HUDEP-2 (cell line): Measurements from ENCODE around the gene XK.

Experiments
- DNase-seq, 76 experiments: peaks; one replicate each; lab custom pipeline; 2025; ENCODE audit not compliant: unreplicated experiment in 76 of 76; lab: John Stamatoyannopoulos, UW

Gene XK

DNA sequence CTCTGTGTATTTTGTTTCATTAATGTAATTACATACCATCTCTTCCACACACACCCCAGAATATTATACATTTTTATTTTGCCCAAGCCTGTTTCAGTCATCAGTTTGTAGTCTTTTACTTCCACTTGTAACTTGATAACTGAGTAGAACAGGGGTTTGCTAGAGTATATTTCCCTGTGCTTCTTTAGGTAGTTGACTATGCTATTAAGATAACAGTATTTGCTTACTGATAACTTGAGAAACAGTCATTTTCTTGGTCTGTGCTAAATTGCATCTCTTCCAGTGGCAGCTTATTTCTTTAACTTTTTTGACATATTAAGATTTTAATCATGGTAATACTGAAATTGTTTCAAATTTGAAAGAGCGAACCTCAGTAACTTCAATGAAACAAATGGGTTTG, 7.0 kb upstream of the XK start:
- peak in 1 of 76 experiments; percentile 1 for DNase-seq

DNA sequence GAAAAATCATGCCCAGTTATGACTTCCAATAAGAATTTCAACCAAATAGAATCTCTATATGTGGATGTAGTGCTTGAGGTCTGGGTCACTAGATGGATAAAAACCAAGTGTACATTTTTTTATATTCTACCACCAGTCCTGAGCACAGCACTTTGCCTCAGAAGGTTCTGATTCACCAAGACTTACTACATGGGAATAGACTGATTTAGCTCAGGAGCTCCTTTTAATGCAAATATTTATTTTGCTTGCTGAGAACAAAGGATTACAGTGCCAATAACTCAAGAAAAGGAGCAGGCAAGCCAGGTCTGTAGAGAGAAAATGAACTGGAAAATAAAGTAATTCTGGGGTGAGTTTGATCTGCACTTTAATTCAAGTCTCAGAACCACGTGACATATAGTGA, 6.4 kb upstream of the XK start:
- peak in 1 of 76 experiments; percentile 12 for DNase-seq

DNA sequence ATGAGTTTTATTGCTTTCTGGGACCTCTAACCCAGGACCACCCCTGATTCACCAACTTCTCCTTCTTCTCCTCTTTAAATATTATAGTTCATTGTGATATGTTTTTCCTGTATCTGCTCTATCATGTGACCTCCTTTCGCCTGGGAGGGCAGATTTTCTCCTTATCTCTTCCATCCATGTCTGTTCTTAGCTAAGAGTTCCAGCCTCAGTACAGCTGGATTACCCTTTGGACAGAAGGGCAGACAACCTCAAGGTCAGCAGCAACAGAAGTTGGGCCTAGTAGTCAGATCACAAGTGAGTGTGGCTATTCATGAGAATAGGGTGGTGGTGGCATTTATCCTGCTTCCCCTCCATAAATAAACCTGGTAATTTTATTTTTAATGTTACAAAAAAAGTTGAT, 5.7 kb upstream of the XK start:
- DNase-seq: peak in 68 of 76 experiments; percentile 1 to 79 (median 34)

DNA sequence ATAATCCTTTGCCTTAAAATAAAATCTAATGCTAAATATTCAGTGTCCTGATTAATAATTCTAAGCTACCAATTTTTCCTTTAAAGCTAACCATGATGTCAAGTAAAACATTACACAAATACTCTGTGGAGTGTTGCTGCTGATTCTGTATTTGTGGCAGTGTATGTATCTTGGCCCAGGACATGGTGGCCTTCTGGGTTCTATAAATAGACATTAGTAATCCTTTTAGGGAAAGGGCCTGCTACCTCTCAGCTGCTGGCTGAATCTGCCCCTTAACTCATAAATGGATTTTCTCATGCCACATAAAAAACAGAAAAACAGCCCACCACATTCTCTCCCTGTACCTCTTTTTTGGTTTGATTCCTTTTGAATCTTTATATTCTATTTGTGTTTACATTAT, 1.2 kb upstream of the XK start:
- DNase-seq: peak in 1 of 76 experiments; percentile 0

DNA sequence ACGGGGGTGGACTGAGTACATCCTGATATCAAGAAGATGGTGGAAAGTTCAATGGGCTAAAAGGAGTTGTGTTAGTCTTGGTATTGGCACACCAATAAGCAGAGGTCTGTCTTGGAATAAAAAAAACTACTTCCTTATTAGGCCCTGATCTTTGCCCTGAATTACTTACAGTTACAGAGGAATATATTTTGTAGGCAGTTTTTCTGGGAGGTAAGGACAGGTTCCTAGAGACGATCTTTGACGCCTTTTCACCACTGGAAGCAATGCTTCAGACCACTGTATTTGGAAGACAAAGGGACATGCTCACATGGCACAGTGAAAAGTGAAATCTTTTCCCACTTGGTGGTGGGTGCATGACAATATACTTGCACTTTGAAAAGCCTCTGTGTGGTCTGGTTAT, 618 bp upstream of the XK start:
- peak in 7 of 76 experiments; percentile 2 to 42 (median 9) for DNase-seq

DNA sequence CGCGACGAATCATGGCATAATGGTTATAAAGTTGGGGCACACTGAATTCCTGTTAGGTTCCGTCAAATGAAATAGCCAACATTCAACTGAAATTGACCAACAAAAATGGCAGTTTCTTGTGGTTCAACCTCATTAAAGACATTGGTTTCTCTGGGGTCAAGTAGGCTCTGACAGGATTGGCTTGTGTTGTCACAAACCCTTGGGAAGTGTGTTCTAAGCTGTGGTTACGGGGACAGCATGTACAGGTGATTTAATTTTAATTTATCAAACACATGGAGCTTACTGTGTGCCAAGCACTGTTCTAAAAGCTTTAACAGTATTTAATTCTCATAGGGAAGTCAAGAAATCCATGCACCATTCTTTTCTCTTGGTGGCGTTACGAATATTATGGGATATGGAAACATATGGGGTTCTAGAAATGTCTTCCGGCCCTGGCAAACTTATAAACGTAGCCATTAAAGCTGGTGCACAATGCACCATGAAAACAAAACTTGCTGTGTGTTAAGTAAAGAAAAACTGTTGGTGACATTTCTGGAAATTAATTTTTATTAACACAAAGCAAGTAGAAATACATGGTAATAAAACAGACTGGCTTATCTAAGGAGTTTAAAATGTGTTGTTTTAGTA, 891 bp downstream of the XK start:
- DNase-seq: peak in 22 of 76 experiments; percentile 0 to 54 (median 16)

DNA sequence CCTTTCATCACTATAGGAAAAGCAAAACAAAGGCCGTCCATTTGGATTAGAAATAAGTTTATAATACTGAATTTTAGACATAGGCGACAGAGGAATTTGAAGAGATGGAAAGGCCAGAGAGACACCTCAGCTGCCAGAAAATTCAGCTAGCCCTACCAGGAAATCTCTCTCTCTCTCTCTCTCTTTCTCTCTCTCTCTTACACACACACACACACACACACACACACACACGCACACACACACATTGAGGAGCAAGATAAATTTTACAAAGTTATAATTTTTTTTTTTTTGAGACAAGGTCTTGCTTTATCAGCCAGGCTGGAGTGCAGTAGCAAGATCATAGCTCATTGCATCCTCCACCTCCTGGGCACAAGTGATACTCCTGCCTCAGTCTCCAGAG, 1.4 kb downstream of the XK start:
- peak in 16 of 76 experiments; percentile 0 to 53 (median 15) for DNase-seq

DNA sequence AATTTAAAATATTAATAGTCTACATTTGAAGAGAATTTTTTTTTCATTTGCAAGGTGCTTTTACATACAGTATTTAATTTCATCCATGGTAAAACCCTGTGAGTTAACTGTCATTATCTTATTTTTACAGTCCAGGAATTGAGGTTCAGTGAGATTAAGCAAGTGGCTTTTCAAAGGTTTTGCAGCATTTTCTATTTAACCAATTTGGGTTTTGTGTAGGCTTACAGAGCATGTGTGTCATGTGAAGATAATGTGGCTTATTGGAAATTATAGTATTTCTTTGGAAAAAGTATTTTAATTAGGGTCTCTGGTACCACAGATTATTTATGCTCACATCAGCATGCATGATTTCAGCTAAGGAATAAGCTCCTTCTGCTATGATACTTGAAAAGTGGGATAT, 4.5 kb downstream of the XK start:
- DNase-seq: peak in 6 of 76 experiments; percentile 9 to 49 (median 12)

DNA sequence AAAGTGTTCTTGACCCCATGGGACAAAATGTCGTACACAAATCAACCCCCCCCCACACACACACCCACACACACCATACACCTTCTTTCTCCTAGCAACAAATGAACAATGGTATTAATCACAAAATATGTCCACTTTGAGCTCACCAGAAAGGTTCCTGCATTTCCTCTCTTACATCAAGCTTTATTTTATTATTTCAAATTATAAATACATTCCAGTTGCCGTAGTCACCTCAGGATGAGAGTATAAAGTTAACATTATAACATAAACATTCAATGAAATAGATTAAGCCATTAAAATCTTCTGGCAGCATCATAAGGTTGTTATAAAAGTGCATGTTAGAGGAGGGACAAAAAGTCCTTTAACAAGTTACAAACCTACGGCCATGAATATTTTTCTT, 7.3 kb downstream of the XK start:
- DNase-seq: no peak

DNA sequence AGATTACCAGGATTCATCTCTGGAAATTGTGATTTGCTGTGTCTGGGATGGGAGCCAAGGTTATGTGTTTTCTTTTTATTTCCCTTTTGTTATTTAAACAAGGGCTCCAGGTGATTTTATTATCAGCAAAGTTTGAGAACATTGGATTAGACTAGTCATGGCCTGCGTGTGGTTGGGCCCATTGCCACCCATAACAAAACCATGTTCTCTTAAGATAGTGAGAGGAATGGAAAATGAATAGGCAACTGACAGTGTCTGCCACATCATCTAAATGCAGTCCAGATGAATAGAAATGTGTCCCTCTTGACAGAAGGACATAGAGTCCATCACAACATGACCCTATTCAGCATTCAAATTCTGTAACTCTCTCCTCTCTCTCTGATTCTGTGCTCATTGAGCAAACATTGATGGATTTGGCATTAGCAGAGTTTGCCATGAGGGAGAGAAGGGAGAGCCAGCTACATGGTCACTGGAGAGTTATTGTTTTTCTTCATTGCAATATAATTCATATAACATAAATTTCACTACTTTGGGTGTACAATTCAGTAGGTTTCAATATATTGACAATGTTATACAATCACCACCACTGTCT, 11.7 kb downstream of the XK start:
- peak in 15 of 76 experiments; percentile 0 to 31 (median 5) for DNase-seq

DNA sequence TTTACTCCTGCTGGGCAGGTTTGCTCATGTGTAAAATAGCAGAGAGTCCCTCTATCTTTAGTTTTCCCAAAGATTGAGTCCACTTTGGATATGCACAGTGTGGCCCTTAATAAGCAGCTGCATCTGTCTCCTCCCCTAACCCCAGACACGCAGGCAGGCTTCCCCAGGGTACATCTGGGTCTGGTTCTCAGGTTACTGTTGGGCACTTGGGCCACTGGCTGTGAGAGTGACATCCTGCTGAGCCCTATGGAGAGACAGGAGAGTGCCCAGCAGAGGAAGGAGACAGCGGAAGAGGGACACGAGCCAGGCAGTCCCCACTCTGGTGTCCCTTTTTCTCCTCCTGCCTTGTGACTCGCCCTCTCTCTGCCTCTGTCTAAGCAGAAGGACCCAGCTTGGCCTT, 16.0 kb downstream of the XK start:
- no peak for DNase-seq

DNA sequence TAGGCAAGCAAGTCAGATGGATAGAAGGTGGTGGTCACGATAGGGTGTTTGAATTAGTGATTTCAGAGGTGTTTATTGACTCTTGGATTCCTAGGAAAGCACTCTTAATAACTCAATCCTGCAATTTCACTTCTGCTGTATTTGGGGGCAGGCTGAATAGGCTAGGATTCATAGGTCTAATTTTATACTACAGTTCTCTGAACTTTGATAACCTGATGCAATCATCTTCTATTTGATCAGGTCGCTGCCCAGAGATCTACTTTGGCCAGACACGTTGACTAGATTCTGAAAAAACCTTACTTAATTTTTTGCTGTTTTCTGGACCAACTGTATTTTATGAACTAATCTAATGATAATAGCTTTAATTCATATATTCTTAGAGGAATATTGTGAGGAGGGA, 26.4 kb downstream of the XK start:
- DNase-seq: no peak

DNA sequence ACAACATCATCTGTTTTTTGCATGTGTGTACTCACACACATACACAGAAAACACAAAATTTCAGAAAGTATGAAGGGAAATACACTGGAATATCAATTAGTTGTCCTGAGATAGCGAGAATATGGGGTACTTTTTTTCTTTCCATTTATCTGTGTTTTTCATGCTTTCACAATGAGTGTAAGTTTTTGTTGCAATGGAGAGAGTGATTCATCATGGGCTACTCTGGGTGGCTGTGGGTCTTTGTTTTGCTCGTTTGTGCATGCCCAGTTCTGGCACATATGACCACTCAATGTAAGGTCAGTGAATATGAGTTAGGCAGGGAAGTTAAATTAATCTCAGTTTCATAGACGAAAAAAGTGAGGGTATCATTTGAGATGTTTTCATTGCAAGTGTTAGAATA, 26.9 kb downstream of the XK start:
- DNase-seq: peak in 1 of 76 experiments; percentile 9

DNA sequence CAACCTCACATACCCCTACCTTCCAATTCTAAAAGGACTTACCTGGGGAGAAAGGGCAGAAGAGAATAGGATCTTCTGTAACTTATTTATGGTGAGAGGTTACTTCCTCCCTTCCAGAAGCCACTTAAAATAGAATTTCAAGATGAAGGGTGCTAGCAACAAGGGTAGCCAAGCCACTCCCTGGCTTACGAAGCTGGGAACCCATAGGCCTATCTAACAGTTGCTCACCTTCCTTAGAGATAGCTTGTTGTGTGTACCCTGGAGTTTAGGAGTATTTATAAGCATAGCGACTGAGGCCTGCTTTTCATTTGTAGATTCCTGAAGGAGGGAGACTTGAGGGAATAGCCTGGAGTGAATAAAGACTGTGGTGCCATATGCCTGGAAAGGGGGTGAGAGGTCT, 28.9 kb downstream of the XK start:
- DNase-seq: no peak

DNA sequence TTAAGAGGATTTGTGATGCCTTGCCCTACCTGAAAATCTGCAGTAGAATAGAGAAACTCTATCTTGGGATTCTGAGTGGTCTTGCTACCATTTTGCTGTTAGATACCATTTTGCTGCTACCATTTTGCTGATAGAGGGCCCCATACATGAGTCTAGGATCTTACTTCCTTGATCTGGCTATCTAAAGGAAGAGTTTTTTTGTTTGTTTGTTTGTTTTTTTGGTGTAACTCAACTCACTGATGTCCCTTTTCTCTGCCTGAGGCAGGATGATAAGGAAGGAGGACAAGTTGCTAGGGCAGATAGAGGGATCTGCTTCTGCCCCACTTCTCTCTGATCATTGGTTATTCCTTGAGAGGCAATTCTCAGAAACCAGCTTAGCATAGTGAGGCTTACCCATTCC, 31.0 kb downstream of the XK start:
- DNase-seq: peak in 49 of 76 experiments; percentile 0 to 81 (median 28)

DNA sequence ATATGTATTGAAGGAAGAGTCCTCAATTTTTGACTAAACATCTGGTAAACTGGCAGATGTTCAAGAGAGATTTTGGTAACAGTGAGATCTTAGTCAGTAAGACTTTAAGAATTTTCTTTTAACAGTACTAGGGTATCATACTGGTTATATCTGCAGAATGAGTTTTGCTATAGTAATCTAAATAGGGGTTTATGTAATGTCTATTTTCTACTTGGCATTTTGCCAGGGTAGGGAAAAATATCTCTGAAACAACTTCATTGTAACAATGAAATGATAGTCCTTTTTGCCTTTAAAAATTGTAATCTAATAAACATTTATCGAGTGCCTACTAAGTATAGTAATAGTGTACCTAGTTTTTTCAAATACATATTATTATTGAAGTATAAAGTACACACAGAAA, 32.1 kb downstream of the XK start:
- peak in 6 of 76 experiments; percentile 0 to 23 (median 4) for DNase-seq

DNA sequence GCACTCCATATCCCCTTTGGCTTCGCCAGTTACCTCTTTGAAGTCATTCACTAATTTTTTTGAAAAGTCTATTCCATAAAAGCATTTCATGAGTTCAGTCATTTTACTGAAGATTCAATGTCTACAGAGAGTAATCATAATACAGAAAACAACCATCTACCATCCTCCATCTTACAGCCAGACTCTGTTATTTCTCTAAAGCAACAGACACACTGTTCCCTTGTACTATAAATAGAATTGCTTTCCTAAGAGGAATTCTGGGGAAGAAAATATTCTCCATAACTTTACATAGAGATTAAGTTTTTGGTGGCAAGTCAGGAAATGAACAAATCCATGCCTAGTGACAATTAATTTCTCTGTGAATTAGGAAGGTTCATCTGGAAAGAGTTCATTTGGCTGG, 37.0 kb downstream of the XK start:
- DNase-seq: no peak

DNA sequence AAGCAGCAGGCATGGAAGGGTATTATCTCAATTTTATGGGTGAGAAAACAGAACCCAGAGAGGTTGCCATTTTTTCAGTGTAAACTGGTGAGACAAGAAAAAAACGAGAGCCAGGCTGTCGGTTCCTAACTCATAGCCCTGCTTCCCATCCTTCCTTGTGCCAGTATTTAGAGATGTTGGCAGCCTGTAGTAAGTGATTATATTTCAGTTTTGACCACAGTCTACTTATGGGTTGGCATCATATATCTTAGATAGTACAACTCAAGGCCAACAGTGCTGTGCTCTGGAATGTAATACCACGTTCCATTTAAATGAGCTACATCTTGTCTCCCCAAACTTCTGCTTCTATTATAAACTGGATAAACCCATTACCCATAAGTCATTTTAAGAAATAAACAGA, 40.8 kb downstream of the XK start:
- DNase-seq: no peak

DNA sequence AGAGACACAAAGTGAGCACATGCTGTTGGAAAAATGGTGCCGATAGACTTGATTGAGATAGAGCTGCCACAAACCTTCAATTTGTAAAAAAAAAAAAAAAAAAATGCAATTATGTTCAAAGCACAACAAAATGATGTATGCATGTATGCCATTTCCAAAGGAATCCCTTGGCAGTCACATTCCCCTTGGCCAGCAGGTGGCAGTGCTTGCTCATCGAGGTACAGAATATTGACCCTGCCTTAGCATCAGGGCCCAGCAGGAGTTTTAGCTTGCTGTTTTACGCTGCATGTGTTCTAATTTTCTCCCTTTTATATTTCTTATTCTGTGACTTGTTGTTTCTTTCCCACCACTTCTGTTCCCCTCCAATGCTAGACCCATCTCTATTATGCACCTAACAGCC, 59.8 kb downstream of the XK start:
- DNase-seq: peak in 62 of 76 experiments; percentile 0 to 63 (median 26)

DNA sequence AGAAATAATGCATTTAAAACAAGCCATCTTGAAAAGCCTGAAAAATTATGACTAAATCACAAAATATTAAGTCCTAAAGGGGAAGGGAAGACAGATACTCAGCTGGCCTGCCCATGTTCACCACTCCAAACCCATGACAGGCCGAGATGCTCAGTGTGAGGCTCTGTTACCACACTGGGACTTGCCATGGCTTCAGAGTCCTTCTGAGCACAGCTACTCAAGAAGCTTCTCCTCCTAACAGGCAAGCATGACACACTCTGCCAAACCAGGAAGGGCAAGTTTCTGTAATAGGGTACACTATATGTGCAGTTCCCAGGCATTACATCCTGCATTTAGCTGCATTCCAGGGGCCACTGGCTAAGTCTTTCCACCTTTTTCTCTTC, 60.2 kb downstream of the XK start:
- DNase-seq: no peak

DNA sequence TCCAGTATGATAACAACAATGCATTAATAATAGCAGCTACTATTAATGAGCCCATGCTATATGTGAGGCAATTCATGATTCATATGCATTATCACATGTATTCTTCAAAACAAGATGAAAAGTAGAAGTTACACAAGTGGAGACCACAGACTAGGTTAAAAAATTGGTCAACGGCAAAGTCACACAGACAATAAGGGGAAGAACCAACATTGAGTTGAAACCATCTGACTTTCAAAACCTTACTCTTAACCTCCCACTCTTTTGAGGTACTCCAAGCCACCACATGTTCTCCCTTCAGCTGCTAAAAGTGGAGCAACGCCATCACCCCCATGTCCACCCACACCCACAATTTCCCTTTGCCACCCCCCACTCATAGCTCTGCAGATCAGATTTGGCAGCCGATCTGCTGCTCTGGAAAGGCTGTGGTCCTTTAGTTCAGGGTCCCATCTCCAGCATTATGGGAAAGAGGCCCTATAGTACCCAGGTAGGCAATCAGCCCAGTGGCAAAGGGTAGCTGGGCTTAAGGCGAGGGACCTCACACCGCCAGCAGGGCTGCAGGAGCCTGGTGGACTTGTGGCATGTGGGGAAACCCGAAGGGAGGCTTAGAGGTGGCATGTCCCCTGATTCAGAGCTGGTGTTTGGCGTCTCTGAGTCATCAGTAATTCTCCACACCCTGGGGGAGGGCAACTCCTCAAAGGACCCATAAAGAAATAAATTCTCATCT, 60.8 kb downstream of the XK start:
- peak in 1 of 76 experiments; percentile 1 for DNase-seq

DNA sequence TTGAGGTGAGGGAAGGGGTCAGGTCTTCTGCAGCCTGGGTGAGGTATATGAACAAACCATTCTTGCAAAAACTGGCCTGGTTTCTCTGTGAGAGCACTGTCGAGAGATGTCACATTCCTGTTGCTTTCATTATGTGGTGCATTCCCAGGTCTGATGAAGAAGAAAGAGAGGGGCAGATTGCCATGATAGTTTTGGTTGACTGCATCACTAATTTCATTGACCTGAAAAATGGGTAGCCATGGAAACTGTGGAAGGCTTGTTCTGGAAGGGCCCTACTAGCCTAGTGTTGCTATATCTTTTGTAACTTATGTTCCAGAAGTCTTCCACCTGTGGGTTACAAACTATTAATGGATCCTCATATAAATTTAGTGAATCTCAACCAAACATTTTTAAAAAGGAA, 61.4 kb downstream of the XK start:
- DNase-seq: no peak
